Coronary artery (tissue), 2 donors: Measurements from ENCODE around the gene PLA2R1.

Experiments used
- DNase-seq: peaks from one replicate; pipeline ENCODE4 v3.0.0-alpha.2; 2017; ENCODE audit warnings: low spot score
- H3K27ac ChIP-seq, 2 donors: fragments of 200-600 bp; sonication (generic); one replicate each; pipeline ENCODE4 v1.5.1; 2016 to 2019
- H3K4me3 ChIP-seq: fragments of 200-600 bp; sonication (generic); 2 replicates; pipeline ENCODE4 v1.5.1; 2016; ENCODE audit warnings: mild to moderate bottlenecking, moderate library complexity
- TF ChIP-seq, protein P1 (sequence below): fragments of 200-600 bp; sonication (generic); IDR thresholded peaks from one replicate; pipeline ENCODE4 v1.5.1; 2019; ENCODE audit warnings: antibody characterized with exemption

Gene PLA2R1

DNA sequence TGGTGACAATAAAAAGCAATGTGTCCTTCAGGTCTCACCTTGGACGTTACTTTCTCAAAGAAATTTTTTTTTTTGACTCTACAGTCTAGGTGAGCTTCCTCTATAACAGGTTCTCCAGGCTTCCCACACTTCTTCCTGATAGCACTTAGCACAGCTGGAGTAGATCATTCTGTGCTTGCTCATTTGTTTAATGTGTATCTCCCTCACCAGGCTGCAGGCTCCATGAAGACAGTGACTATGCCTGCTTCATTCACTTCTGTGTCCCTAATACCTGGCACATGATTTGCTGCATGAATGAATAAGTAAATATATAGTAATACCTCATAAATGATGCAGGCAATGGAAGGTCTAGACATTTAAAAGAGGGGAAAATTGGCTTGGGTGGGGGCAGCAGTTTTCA lies 154.5 kb downstream of the PLA2R1 start:
- DNase-seq: no peak
- no peak overlapping the region for H3K4me3 ChIP-seq
- H3K27ac ChIP-seq: no peak overlapping the region
- TF ChIP-seq, protein P1, sequence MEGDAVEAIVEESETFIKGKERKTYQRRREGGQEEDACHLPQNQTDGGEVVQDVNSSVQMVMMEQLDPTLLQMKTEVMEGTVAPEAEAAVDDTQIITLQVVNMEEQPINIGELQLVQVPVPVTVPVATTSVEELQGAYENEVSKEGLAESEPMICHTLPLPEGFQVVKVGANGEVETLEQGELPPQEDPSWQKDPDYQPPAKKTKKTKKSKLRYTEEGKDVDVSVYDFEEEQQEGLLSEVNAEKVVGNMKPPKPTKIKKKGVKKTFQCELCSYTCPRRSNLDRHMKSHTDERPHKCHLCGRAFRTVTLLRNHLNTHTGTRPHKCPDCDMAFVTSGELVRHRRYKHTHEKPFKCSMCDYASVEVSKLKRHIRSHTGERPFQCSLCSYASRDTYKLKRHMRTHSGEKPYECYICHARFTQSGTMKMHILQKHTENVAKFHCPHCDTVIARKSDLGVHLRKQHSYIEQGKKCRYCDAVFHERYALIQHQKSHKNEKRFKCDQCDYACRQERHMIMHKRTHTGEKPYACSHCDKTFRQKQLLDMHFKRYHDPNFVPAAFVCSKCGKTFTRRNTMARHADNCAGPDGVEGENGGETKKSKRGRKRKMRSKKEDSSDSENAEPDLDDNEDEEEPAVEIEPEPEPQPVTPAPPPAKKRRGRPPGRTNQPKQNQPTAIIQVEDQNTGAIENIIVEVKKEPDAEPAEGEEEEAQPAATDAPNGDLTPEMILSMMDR: no peak

DNA sequence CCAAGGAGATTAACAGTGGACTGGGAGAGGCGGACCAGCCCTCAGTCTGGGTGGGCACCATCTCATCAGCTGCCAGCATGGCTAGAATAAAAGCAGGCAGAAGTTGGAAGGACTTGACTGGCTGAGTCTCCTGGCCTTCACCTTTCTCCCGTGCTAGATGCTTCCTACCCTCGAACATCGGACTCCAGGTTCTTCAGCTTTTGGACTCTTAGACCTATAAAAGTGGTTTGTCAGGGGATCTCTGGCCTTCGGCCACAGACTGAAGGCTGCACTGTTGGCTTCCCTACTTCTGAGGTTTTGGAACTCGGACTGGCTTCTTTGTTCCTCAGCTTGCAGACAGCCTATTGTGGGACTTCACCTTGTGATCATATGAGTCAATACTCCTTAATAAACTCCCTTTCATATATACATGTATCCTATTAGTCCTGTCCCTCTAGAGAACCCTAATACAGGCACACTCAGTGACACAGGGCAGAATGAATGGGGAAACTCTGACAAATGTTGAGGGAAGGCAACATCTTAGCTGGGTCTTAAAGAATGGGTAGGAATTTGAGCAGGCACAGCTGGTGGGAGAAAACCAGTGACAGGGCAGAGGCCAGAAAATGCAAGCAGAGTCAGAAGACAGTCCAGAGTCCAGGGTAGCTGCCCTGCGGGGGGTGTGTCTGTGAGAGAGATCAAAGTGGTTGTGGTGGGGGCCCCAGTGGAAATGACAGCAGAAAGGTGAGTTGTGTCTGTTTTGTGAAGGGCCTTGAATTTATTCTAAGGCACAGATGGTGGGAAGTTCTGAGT lies 156.3 kb downstream of the PLA2R1 start:
- Histone ChIP-seq H3K27ac (no peak overlapping the region), H3K4me3 (no peak overlapping the region)
- DNase-seq: no peak

DNA sequence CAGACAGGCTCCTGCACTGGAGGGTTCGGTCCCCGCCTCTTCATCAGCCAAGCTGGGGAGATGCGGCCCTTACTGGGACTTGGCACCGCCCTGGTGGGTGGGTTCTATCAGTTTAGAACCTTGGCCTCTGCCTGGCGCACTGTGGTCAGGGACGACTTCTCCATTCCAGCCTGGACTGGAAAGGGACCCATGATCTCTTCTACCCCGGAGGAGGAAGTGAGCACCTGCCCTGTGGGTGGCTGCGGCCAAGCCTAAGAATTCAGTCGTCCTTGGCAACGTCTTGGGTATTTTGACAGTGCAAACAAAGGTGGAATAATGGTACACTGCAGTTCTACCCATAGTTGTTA lies 157.5 kb downstream of the PLA2R1 start:
- Histone ChIP-seq H3K4me3 (peak overlapping the region; percentile 85), H3K27ac (no peak overlapping the region)
- TF ChIP-seq, protein P1: no peak
- DNase-seq: no peak

More for the DNA sequence above, 156.3 kb downstream of the PLA2R1 start:
- TF ChIP-seq, protein P1: no peak

DNA sequence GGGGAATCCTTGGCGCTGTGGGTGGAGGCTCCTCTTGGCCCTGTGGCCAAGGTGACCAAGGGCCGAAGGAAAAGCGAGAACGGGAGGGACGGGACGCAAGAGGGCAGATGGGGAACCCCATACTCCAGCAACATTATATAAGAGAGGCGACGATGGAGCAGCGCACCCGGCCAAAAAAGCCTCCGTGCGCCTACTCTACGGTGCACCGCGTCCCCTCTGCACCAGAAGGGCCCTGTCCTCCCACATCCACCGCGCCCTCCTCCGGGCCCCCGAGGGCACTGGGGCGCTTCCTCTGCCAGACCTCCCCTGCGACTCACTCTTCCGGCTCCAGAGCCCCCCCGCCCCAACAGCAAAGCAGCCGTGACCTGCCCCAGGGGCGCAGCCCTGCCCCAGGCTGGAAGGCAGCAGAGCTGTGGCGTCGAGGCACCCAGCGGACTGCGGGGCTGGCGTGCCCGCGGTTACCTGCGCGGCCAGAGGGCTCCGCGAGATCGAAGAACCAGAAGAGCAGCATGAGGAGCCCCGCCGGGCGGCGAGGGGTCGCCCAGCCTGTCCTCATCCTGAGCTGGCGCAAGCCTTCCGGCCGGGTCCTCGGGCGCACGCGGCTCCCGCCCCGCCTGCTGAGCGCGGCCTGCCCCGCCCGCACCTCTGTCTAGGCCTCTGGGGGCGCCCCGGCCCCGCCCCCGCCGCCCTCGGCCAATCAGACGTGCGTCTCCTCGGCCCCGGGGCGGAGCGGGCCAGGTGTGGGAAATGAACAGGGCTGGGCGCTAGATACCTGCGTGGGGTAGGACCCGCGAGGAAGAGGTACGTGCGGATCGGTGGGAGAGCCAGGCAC lies 158.1 kb downstream of the PLA2R1 start, which contains the start of gene LY75:
Gene LY75 (minus strand): TSS at position 630 of the 832 bp plus-strand sequence.
- Histone ChIP-seq H3K4me3 (peak within 1 kb of the TSS; percentile 85), H3K27ac (peak within 1 kb of the TSS; percentile 46 to 57)
- TF ChIP-seq, protein P1: no peak
- DNase-seq: no peak

DNA sequence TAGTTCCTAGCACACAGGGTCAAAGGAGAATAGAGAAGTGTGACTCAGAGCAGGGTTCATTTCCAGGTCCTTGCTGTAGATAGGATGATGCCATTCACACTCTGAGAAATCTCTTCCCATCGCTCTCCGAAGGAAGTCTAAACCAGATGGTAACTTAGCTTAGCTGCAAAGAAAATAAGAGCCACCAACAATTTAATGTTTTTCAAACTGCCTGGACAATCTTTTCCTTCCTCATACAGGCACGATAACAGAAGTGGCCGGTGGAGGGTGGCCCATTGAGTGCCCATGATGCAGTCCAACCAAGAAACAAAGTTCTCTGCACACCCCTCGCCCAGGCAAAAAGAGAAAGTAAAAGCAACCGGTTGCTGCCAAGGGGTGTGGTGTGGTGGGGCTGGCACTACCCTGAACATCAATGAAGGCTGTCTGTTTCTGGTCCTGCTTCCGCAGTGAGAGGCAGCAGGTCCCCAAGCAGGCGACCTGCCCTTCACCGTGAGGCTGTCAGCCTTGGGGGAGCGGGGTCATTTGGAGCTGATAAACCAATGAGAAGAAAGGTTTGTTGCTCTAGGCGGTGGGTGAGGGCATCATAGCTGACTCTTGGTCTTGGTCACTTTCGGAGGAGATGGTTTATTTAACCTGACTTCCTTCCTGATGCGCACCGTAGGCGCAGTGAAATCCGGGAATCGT lies 158.8 kb downstream of the PLA2R1 start:
- TF ChIP-seq, protein P1: no peak
- DNase-seq: no peak
- Histone ChIP-seq H3K4me3 (peak overlapping the region; percentile 85), H3K27ac (peak overlapping the region; percentile 46 to 57)

DNA sequence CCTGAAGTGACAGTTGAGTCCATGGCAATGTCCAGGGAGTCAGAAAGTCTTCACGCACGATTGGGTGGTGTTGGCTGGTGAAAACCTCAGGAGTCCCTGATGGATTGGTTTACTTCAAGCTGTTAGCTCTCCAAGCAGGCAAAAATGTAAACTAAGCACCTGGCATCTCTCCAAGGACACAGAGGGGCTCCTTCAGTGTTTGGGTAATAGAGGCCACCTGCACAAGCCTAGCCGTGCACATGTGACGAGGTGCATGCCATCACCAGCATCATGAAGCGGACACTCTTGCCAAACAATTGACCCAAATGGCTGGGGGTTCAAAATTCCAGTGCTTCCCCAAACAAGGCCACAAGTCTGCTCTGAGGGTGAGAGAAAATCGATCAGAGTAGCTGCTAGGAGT lies 159.7 kb downstream of the PLA2R1 start:
- no peak overlapping the region for H3K27ac ChIP-seq
- DNase-seq: no peak
- no peak overlapping the region for H3K4me3 ChIP-seq
- TF ChIP-seq, protein P1: no peak
